Peyer's patch (tissue), 4 donors: Measurements from ENCODE around the gene KMT5B.

Source experiments
- POLR2A ChIP-seq, 2 donors: fragments of 450-650 bp; IDR thresholded peaks; one replicate each; pipeline ENCODE4 v1.5.1; 2017; ENCODE audit warnings: antibody characterized with exemption in 2 of 2, mild to moderate bottlenecking in 2 of 2, moderate library complexity in 2 of 2
- TF ChIP-seq, protein P1 (sequence below), 6 experiments: fragments of 450-650 bp in 4 of 6; fragments of 200-600 bp in 2 of 6; sonication (generic) in 1 of 6; IDR thresholded peaks; one replicate each; pipeline ENCODE4 v1.5.1; 2017 to 2019; ENCODE audit warnings: antibody characterized with exemption in 6 of 6, mild to moderate bottlenecking in 3 of 6, moderate library complexity in 1 of 6

DNA sequence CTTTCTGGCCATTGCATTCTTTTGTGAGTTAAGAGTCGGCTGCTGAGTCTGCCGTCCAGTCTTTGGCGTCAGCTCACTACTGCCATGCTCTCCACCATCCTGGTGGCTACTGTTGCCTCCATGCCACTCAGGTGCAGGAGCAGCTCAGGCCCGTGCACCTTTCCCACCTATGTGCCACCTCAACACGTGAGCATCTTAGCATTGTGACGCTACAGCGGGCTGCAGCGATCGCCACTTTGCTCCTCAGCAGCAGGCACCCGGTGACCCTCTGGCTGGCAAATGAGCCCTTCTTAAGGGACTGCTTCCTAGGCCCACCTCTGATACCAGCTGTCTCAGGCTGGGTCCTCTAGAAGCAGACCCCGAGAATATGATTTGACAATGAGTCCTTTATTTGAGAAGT is 11.5 kb upstream of the KMT5B start:
- no peak for TF ChIP-seq POLR2A (IDR thresholded peaks at IDR 0.05)
- TF ChIP-seq, protein P1, sequence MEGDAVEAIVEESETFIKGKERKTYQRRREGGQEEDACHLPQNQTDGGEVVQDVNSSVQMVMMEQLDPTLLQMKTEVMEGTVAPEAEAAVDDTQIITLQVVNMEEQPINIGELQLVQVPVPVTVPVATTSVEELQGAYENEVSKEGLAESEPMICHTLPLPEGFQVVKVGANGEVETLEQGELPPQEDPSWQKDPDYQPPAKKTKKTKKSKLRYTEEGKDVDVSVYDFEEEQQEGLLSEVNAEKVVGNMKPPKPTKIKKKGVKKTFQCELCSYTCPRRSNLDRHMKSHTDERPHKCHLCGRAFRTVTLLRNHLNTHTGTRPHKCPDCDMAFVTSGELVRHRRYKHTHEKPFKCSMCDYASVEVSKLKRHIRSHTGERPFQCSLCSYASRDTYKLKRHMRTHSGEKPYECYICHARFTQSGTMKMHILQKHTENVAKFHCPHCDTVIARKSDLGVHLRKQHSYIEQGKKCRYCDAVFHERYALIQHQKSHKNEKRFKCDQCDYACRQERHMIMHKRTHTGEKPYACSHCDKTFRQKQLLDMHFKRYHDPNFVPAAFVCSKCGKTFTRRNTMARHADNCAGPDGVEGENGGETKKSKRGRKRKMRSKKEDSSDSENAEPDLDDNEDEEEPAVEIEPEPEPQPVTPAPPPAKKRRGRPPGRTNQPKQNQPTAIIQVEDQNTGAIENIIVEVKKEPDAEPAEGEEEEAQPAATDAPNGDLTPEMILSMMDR (IDR thresholded peaks at IDR 0.05), result no peak
